Smooth muscle cell (in vitro differentiated cells): ENCODE data around the gene HSPA4L. TPM values are rescaled to one million over a fixed set of nuclear protein-coding genes. Genes with fewer than 3 reads are reported as not detected.

Experiments used
- DNase-seq: peaks from one replicate; lab custom pipeline; 2025; ENCODE audit not compliant: unreplicated experiment; lab: John Stamatoyannopoulos, UW
- H2AFZ ChIP-seq: fragments of 200-600 bp; sonication (generic); 2 replicates; pipeline ENCODE4 v1.6.0; 2016; ENCODE audit warnings: antibody characterized with exemption, low read depth, mild to moderate bottlenecking
- H3F3A ChIP-seq: fragments of 200-600 bp; sonication (generic); 2 replicates; pipeline ENCODE4 v1.6.0; 2017; ENCODE audit warnings: antibody characterized with exemption, low read depth
- H3K27ac ChIP-seq: fragments of 200-600 bp; sonication (generic); 2 replicates; pipeline ENCODE4 v1.5.1; 2016; ENCODE audit warnings: low read depth, mild to moderate bottlenecking
- H3K27me3 ChIP-seq: fragments of 200-600 bp; sonication (generic); 2 replicates; pipeline ENCODE4 v1.6.1; 2016; ENCODE audit warnings: low read depth, mild to moderate bottlenecking
- H3K36me3 ChIP-seq: fragments of 200-600 bp; sonication (generic); 2 replicates; pipeline ENCODE4 v1.5.1; 2016; ENCODE audit warnings: low read depth
- H3K4me1 ChIP-seq: fragments of 200-600 bp; sonication (generic); 2 replicates; pipeline ENCODE4 v1.5.1; 2016; ENCODE audit warnings: low read depth
- H3K4me2 ChIP-seq: fragments of 200-600 bp; sonication (generic); 2 replicates; pipeline ENCODE4 v1.6.0; 2016; ENCODE audit warnings: mild to moderate bottlenecking
- H3K4me3 ChIP-seq: fragments of 200-600 bp; sonication (generic); 2 replicates; pipeline ENCODE4 v1.5.1; 2016; ENCODE audit warnings: mild to moderate bottlenecking
- H3K79me2 ChIP-seq: fragments of 200-600 bp; sonication (generic); 2 replicates; pipeline ENCODE4 v1.6.0; 2016; ENCODE audit warnings: low read depth, mild to moderate bottlenecking
- H3K9ac ChIP-seq: fragments of 200-600 bp; sonication (generic); 2 replicates; pipeline ENCODE4 v1.6.0; 2016; ENCODE audit warnings: low read depth
- H3K9me3 ChIP-seq: fragments of 200-600 bp; sonication (generic); replicated peaks from 2 replicates; pipeline ENCODE4 v1.5.1; 2016; ENCODE audit warnings: low read depth
- H4K20me1 ChIP-seq: fragments of 200-600 bp; sonication (generic); 2 replicates; pipeline ENCODE4 v1.6.0; 2016; ENCODE audit warnings: low read depth
- WGBS: methylation state at CpG from one replicate; pipeline ENCODE4 v1.1.7; 2016; ENCODE audit warnings: low lambda C conversion rate; 5-methylcytosine and 5-hydroxymethylcytosine counted together
- polyA plus RNA-seq: library from polyadenylated mRNA; unstranded; fragments of >200 nt; fragmentation: Nextera tagmentation; extraction: Ambion mirVana; gene quantifications from 2 replicates; pipeline ENCODE4 v1.2.1, GENCODE V29; 2016
- total RNA-seq: library from RNA; depleted of rRNA; stranded (reverse); fragments of >200 nt; gene quantifications from 2 replicates; pipeline ENCODE4 v1.2.3, GENCODE V29; 2014
- TF ChIP-seq, protein P1 (sequence below): fragments of 200-600 bp; sonication (generic); IDR thresholded peaks from 2 replicates; pipeline ENCODE4 v1.5.1; 2017; ENCODE audit warnings: borderline replicate concordance, mild to moderate bottlenecking, antibody characterized with exemption; ENCODE audit not compliant: insufficient read depth, poor library complexity, severe bottlenecking

HSPA4L gene
- total RNA-seq (5.0 and 6.9 TPM in 2 replicates), polyA plus RNA-seq (0.95 and 3.9 TPM in 2 replicates)

DNA sequence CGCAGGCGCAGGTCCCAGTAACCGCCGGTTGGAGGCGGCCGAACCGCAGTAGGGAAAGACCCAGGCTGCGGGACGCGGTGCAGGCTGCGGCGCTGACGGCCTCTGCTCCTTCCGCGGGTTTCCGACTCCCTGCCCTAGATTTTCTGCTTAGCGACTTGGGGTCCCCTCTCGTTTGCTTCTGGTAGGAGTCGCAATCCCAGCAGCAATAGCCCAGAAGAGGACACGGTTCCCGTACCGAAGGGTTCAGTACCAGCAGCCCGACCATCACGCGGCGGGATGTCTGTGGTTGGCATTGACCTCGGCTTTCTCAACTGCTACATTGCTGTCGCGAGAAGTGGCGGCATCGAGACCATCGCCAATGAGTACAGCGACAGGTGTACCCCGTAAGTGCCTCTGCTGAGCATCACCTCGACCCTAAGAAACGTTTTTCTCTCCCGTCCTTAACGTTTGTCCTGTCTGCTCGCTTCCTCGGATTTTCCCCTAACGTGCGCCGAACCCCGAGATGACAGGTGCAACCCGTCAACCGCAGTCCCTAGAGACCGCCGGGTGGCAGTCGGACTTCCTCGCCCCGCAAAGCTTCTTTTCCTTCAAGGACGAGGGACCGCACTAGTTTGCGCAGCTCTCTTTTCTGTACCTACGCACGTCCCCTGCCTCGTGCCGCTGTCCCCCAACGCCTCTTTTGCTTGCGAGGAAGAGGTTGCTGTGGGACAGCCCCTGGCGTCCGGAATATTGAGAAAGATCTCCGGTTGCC is at the start of gene HSPA4L:
Gene HSPA4L (plus strand): TSS at position 48 of the 751 bp plus-strand sequence. CDS start 229 bp downstream, at position 277.
- H2AFZ ChIP-seq: peak within 1 kb of the TSS; percentile 94
- peak within 1 kb of the TSS; percentile 90 for H3K4me2 ChIP-seq
- 2% methylated on average over 63 of the region's 63 CpGs for WGBS
- no peak for DNase-seq
- peak within 1 kb of the TSS; percentile 60 for H3K9ac ChIP-seq
- no peaks in the 10 kb centered on the region for H3K4me1 ChIP-seq
- TF ChIP-seq, protein P1, sequence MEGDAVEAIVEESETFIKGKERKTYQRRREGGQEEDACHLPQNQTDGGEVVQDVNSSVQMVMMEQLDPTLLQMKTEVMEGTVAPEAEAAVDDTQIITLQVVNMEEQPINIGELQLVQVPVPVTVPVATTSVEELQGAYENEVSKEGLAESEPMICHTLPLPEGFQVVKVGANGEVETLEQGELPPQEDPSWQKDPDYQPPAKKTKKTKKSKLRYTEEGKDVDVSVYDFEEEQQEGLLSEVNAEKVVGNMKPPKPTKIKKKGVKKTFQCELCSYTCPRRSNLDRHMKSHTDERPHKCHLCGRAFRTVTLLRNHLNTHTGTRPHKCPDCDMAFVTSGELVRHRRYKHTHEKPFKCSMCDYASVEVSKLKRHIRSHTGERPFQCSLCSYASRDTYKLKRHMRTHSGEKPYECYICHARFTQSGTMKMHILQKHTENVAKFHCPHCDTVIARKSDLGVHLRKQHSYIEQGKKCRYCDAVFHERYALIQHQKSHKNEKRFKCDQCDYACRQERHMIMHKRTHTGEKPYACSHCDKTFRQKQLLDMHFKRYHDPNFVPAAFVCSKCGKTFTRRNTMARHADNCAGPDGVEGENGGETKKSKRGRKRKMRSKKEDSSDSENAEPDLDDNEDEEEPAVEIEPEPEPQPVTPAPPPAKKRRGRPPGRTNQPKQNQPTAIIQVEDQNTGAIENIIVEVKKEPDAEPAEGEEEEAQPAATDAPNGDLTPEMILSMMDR: no peak
- peak within 1 kb of the TSS; percentile 62 for H3K4me3 ChIP-seq
- no peaks in the 10 kb centered on the region for H3K36me3 ChIP-seq
- H3K27ac ChIP-seq: peak within 1 kb of the TSS; percentile 34
- no peaks in the 10 kb centered on the region for H3K79me2 ChIP-seq
- H4K20me1 ChIP-seq: no peaks in the 10 kb centered on the region
- peaks cover 23% of the 10 kb centered on the region for H3K27me3 ChIP-seq
- no peaks in the 10 kb centered on the region for H3K9me3 ChIP-seq
- H3F3A ChIP-seq: peaks cover 7% of the 10 kb centered on the region

DNA sequence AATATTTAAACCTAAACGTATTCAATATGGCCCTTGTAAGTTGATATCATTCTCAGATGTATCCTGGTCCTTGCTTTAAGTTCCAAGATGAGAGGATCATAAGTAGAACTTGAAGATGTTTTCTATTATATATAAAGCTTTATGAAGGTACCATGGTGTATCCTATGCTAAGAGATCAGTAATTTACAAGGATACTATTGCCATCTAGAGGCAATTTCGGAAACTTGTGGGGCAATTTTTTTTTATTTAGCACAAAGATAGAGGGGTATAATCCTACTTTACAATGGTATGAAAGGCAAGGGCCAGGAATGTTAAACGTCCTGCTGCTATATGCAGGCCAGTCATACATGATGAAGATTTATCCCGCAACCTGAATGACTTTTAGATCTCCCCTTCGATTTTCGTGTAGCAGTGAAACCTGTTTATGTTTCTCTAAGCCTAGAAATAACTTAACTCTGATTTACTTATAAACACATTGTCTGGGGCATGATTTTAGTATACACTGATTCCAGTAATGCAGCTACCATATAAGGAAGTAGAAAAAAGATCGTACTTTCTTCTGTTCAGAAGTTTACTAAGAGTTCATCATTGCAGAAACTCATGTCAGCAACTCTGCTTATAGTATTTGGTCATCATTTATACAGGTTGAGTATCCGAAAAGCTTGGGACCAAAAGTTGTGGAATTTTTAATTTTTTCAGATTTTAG is 49.3 kb upstream of the HSPA4L start:
- Histone ChIP-seq H3K4me2 (no peak overlapping the region), H3F3A (no peaks in the 10 kb centered on the region), H3K36me3 (no peaks in the 10 kb centered on the region), H2AFZ (no peak overlapping the region), H3K27ac (no peak overlapping the region), H3K4me3 (no peak overlapping the region), H3K79me2 (no peaks in the 10 kb centered on the region), H4K20me1 (no peaks in the 10 kb centered on the region), H3K4me1 (no peaks in the 10 kb centered on the region), H3K9ac (no peak overlapping the region), H3K27me3 (no peaks in the 10 kb centered on the region), H3K9me3 (no peaks in the 10 kb centered on the region)
- TF ChIP-seq, protein P1: peak; percentile 60
- 30% methylated on average over 8 of the region's 8 CpGs for WGBS
- DNase-seq: no peak

DNA sequence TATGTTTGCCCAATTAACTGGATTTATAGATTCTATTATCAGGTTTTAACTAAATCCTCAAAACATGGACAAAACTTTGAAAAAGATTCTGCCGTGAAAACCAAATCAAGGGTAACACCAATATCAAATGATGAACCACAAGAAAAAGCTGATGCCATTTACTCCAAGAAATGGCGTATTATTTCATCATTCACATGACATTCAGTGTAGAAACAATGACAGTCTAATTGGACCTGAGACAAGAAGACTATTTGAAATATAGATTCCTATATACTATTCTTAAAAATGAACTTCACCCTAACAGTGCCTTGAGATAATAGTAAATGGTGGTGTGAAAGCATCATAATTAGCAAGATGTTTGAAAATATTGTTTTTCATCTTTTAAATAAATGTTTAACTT is 47.1 kb upstream of the HSPA4L start:
- Histone ChIP-seq H3K27ac (no peak overlapping the region), H3K27me3 (no peaks in the 10 kb centered on the region), H3K9ac (no peak overlapping the region), H3K4me1 (no peaks in the 10 kb centered on the region), H3K9me3 (no peaks in the 10 kb centered on the region), H3K79me2 (no peaks in the 10 kb centered on the region), H2AFZ (no peak overlapping the region), H4K20me1 (no peaks in the 10 kb centered on the region), H3K4me3 (no peak overlapping the region), H3K36me3 (no peaks in the 10 kb centered on the region), H3K4me2 (no peak overlapping the region), H3F3A (no peaks in the 10 kb centered on the region)
- TF ChIP-seq, protein P1: no peak
- WGBS: 87% methylated on average over 2 of the region's 2 CpGs
- DNase-seq: no peak
